Central memory CD8-positive, alpha-beta T cell (primary cell): ENCODE results near the gene SNX14.
"Not testable (repeated sequence)": the region's sequence is repeated elsewhere in the genome, so short reads cannot be mapped to it uniquely, and the experiment has no call there.

Experiments used
- ATAC-seq: fragments of 150-1000 bp; cut with Tn5 transposase; replicated peaks from 2 replicates; pipeline ENCODE4 v1.10.0; 2022; ENCODE audit warnings: mild to moderate bottlenecking, moderate FRiP score, moderate number of reproducible peaks; ENCODE audit not compliant: poor library complexity, severe bottlenecking; ENCODE audit errors: extremely low read depth
- DNase-seq, 2 donors: peaks; one replicate each; pipeline ENCODE4 v3.0.0; 2021; ENCODE audit warnings: low spot score in 2 of 2
- H3K27ac Mint-ChIP-seq: one replicate; pipeline ENCODE4 v1.8.0; 2022; ENCODE audit warnings: low read depth, mild to moderate bottlenecking, moderate library complexity, mixed read lengths
- H3K27me3 Mint-ChIP-seq: one replicate; pipeline ENCODE4 v1.8.0; 2022; ENCODE audit warnings: mixed read lengths
- H3K36me3 Mint-ChIP-seq: one replicate; pipeline ENCODE4 v1.8.0; 2022; ENCODE audit warnings: mild to moderate bottlenecking, moderate library complexity, mixed read lengths; ENCODE audit not compliant: insufficient read depth
- H3K4me1 Mint-ChIP-seq: one replicate; pipeline ENCODE4 v1.8.0; 2022; ENCODE audit warnings: mixed read lengths
- H3K4me3 Mint-ChIP-seq: one replicate; pipeline ENCODE4 v1.8.0; 2022; ENCODE audit warnings: mild to moderate bottlenecking, moderate library complexity, mixed read lengths
- H3K9me3 Mint-ChIP-seq: one replicate; pipeline ENCODE4 v1.8.0; 2022; ENCODE audit warnings: mixed read lengths

SNX14 gene

DNA sequence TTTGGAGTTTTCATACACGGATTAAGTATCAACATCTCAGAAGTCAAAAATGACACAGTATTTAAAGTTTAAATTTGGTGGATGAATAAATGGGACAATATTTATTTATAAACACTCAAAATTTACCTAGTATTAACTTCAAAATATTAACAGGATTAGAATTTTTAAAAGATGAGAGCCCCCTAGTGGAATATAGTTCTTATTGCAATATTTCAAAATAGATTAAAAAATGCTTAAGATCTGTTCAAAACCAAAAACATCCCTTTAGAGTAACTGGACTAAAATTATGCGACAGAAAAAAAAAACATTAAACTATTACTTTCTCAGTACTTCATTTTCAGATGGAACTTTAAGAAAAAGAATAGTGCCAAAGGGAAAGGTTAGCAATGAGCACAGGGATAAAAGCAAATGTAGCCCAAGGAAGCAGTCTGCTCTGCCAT is 56.6 kb downstream of the SNX14 start:
- no peaks in the 10 kb centered on the region for H3K27me3 Mint-ChIP-seq
- DNase-seq = no peak
- no peaks in the 10 kb centered on the region for H3K4me1 Mint-ChIP-seq

DNA sequence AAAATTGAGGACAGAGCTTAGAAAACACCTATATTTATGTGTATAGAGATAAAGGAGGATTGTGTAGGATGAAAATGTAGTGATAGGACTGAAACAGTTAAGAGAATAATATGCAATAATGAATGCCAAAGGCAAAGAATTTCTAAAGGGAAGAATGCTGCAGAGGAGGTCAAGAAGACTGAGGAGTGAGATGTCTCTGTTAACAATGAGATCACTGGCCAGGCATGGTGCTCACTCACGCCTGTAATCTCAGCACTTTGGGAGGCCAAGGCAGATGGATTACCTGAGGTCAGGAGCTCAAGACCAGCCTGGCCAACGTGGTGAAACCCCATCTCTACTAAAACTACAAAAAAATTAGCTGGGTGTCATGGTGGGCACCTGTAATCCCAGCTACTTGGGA is 69.4 kb downstream of the SNX14 start:
- H3K9me3 Mint-ChIP-seq, H3K4me1 Mint-ChIP-seq, H3K4me3 Mint-ChIP-seq, ATAC-seq, H3K27me3 Mint-ChIP-seq, H3K27ac Mint-ChIP-seq, DNase-seq: not testable (repeated sequence)
- H3K36me3 Mint-ChIP-seq = peaks cover 57% of the 10 kb centered on the region

More for the DNA sequence above, 56.6 kb downstream of the SNX14 start:
- no peak for ATAC-seq
- H3K9me3 Mint-ChIP-seq = no peaks in the 10 kb centered on the region
- H3K4me3 Mint-ChIP-seq = no peak overlapping the region
- peaks cover 26% of the 10 kb centered on the region for H3K36me3 Mint-ChIP-seq
- H3K27ac Mint-ChIP-seq = no peak overlapping the region

DNA sequence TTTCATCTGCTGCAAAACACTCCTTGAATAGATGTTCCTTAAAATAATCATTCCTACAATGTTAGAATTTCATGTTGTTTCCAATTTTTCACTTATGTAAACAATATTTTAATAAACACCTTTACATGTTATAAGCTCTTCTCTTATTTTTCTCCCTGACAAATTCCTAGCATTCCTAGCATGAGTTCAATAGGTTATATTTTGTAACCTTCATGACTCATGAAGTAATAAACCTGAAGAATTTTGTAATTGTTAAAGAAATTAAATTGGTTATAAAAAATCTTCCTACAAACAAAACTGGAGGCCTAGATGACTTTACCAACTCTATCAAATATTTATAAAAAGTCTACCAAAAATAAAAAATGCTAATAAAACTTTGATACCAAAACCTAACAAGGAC is 77.5 kb downstream of the SNX14 start:
- Mint-ChIP-seq H3K27me3 (no peaks in the 10 kb centered on the region), H3K36me3 (peaks cover 52% of the 10 kb centered on the region), H3K4me1 (peaks cover 6% of the 10 kb centered on the region), H3K27ac (no peak overlapping the region), H3K9me3 (no peaks in the 10 kb centered on the region), H3K4me3 (no peak overlapping the region)
- ATAC-seq (no peak), DNase-seq (no peak)

DNA sequence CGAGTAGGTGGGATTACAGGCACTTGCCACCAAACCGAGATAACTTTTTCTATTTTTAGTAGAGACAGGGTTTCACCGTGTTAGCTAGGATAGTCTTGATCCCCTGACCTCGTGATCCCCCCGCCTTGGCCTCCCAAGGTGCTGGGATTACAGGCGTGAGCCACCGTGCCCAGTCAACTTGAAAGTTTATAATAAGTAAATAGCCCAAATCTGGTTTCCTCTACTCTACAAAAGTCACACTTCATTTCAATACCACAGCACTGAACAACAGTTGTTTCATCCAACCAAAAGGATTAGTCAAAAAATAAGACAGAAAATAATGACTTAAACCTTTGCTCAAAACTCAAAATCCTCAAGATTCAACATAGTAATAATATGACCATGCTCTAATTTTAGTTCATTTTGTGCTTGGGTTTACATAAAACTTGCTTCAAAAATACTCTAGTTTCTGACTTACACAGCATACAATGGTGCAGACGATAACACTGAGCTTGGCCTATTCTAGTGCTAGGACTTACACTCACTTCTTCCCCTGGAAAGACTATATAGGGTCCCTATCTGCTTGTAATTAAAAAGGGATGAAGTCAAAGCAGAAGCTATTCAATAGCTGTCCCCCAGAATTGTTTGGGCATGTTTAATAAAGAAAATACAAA is 87.1 kb downstream of the SNX14 start:
- Mint-ChIP-seq H3K36me3 (peaks cover 30% of the 10 kb centered on the region), H3K4me1 (no peaks in the 10 kb centered on the region), H3K9me3 (no peaks in the 10 kb centered on the region), H3K27me3 (no peaks in the 10 kb centered on the region), H3K27ac (peak overlapping the region; percentile 46), H3K4me3 (no peak overlapping the region)
- DNase-seq (no peak), ATAC-seq (no peak)

DNA sequence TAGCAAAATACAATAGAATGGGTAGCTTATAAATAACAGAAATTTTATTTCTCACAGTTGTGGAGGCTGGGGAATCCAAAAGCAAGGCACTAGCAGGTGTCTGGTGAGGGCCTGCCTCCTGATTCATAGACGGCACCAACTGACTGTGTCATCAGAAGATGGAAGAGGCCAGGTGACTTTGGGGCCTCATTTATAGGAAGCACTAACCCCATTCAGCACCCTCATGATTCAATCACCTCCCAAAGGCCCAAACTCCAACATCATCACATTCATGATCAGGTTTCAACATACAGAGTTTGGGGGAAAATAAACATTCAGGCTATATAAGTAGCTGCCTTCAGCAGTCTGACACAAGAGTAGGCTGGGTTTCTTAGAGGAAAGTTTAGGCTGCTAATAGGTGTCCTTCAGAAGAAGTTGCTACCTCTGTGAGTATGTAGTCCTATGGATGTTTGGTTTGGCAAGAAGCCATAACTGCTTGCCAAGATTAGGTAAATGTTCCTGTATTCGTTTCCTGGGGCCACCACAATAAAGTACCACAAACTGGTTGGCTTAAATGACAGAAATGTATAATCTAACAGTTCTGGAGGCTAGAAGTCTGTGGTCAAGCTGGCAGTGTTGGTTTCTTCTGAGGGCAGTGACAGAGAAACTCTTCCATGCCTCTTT is 94.9 kb downstream of the SNX14 start:
- no peak overlapping the region for H3K4me3 Mint-ChIP-seq
- peaks cover 30% of the 10 kb centered on the region for H3K4me1 Mint-ChIP-seq
- peak overlapping the region; percentile 61 for H3K27ac Mint-ChIP-seq
- DNase-seq = no peak
- peaks cover 5% of the 10 kb centered on the region for H3K9me3 Mint-ChIP-seq
- peaks cover 8% of the 10 kb centered on the region for H3K36me3 Mint-ChIP-seq
- H3K27me3 Mint-ChIP-seq = no peaks in the 10 kb centered on the region
- ATAC-seq = peak; percentile 78

DNA sequence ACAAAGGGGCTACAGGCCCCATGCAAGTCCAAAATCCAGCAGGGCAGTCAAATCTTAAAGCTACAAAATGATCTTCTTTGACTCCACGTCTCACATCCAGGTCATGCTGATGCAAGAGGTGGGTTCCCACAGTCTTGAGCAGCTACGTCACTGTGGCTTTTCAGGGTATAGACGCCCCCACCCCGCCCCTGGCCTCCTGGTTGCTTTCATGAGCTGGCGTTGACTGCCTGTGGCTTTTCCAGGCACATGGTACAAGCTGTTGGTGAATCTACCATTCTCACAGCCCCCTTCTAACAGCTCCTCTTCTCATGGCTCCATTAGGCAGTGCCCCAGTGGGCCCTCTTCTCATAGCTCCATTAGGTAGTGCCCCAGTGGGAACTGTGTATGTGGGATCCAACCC is 96.8 kb downstream of the SNX14 start:
- DNase-seq (no peak), ATAC-seq (no peak)
- no peaks in the 10 kb centered on the region for H3K27me3 Mint-ChIP-seq
- peaks cover 6% of the 10 kb centered on the region for H3K36me3 Mint-ChIP-seq
- H3K4me1 Mint-ChIP-seq = peaks cover 30% of the 10 kb centered on the region
- peaks cover 5% of the 10 kb centered on the region for H3K9me3 Mint-ChIP-seq
- no peak overlapping the region for H3K4me3 Mint-ChIP-seq
- H3K27ac Mint-ChIP-seq = no peak overlapping the region

DNA sequence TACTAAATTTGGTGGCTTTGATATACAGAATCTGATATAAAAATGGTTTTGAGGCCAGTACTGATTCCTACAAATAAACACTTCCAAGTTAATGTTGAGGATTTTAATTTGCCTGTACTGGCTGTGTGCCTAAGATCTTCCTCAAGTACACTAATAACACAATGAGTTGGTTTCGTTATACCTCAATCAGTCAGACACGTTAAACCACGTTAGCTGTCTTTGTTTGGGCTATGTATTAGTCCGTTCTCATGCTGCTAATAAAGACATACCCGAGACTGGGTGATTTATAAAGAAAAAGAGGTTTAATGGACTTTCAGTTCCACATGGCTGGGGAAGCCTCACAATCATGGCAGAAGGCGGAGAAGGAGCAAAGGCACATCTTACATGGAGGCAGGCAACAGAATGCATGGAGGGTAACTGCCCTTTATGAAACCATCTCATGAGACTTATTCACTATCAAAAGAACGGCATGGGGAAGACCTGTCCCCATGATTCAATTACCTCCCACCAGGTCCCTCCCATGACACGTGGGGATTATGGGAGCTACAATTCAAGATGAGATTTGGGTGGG is 97.6 kb downstream of the SNX14 start:
- Mint-ChIP-seq H3K4me3 (no peak overlapping the region), H3K36me3 (peaks cover 6% of the 10 kb centered on the region), H3K9me3 (peaks cover 5% of the 10 kb centered on the region), H3K4me1 (peaks cover 30% of the 10 kb centered on the region), H3K27ac (no peak overlapping the region), H3K27me3 (no peaks in the 10 kb centered on the region)
- DNase-seq (no peak), ATAC-seq (no peak)

DNA sequence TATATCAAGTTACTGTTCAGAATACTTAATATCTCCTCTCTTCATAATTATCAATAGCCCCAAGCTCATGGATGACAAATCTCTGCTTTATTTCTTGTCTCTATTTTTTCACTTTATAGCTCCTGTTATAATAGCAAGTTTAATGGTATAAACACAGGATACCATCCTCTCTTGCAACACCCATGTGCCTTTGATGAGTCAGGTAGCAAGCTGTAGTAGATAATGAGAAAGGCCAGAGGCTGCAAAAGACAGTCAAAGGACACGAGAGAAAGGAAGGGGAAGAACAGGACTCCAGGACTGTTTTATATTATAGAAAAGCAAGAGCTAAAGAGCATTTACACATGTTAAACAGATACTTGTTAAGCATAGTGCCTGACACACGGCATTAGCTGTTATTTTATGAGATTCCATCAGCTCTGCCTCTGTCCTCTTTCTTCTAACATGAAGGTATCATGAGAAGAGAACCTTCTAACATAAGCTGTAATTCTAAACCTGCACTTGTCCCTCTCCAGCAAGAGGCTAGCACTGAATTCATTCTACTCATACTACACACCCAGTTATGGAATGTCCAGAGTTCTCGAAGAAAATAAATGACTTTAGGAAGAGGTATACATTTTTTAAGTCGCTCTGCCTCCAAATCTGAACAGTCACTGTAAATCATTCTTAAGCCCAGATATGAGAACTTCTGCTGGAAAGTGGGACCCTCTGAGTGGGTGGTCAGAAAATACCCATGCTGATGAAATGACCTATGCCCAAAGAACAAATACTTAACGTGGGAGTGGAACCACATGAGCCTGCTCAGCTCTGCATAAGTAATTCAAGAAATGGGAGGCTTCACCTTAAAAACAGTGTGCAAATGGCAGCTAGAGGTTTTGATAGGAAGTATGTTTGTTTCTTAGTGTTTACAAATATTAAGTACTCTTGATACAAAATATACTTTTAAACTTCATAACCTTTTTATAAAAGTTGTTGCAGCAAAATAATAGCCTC is 98.8 kb downstream of the SNX14 start:
- H3K27ac Mint-ChIP-seq = no peak overlapping the region

DNA sequence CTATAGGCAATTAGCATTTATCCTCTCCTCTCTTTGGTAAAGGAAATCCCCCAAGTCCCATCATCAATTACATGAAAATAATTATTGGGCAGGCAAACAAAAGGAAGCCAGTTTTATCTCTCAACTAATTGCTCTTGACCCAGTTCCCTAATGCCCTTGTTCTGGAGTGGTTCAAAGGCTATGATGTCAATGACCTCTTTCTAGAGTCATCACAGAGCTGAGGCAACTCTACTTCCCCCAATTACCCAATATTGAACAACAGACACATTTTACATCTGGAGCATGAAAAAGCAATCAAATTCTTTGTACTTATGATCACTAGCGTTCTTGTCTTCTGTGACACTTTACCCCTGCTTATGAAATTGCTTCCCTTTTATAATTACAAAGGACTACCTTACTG is 100.3 kb downstream of the SNX14 start:
- Mint-ChIP-seq H3K27ac (no peak overlapping the region), H3K4me3 (no peak overlapping the region), H3K36me3 (peaks cover 6% of the 10 kb centered on the region), H3K27me3 (no peaks in the 10 kb centered on the region), H3K9me3 (peaks cover 5% of the 10 kb centered on the region), H3K4me1 (peaks cover 12% of the 10 kb centered on the region)
- ATAC-seq (no peak), DNase-seq (no peak)

More for the DNA sequence above, 98.8 kb downstream of the SNX14 start:
- no peaks in the 10 kb centered on the region for H3K27me3 Mint-ChIP-seq
- H3K4me3 Mint-ChIP-seq = no peak overlapping the region
- H3K4me1 Mint-ChIP-seq = peaks cover 24% of the 10 kb centered on the region
- no peak for ATAC-seq
- H3K36me3 Mint-ChIP-seq = peaks cover 6% of the 10 kb centered on the region
- DNase-seq = no peak
- H3K9me3 Mint-ChIP-seq = peaks cover 5% of the 10 kb centered on the region

DNA sequence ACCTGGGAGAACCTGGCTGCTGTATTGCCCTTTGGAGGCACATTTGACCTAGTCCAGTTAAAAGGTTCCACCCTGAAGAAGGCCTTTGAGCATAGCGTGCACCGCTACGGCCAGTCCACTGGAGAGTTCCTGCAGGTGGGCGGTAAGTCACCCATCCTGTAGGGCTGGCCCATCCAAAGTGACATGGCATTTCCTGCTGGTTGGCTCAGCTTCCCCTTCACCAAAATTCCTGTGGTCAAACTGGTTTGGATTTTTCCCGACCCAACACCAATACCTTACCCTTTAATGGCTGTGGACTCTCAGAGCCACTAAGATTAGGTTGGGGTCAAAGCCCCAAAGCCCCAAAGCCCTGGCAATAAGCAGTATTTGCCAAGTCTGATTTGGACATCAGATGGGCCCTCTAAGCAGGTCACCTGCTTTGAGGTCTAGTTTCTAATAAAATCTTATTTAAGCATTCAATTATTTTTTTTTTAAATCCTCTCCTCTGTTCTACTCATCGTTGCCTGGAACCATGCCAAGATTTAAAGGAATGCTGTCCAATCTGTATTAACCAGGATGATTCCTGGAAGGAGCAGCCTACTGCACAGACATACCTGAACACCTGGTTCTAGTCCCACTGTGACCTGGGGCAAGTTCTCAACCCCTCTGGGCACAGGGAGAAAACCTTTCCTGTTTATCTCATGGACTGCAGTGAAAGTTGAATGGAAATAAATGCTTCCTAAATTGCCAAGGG is 103.0 kb downstream of the SNX14 start:
- Mint-ChIP-seq H3K27me3 (no peaks in the 10 kb centered on the region), H3K9me3 (no peaks in the 10 kb centered on the region), H3K27ac (no peak overlapping the region), H3K4me1 (no peaks in the 10 kb centered on the region), H3K36me3 (peaks cover 10% of the 10 kb centered on the region), H3K4me3 (no peak overlapping the region)
- ATAC-seq (no peak), DNase-seq (no peak)

DNA sequence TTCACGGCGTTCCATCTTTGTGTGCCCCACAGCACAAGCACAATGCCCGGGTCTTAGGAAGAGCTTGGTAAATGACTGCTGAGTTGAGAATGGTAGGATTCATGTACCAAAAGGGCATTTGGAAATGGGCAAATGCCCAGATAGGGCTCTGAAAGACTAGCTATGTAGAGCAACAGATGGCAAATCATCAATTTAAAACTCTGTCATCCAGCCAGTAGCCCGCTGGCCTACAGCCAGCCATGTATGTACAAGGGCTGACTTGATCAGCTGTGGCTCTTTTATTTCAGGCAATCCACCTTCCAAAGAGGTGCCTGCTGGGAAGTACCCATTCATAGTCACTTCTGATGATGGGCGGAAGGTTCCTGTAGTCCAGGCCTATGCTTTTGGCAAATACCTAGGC is 108.7 kb downstream of the SNX14 start:
- H3K4me1 Mint-ChIP-seq = no peaks in the 10 kb centered on the region
- H3K9me3 Mint-ChIP-seq = no peaks in the 10 kb centered on the region
- ATAC-seq (no peak), DNase-seq (no peak)
- peaks cover 9% of the 10 kb centered on the region for H3K36me3 Mint-ChIP-seq
- no peak overlapping the region for H3K4me3 Mint-ChIP-seq
- H3K27ac Mint-ChIP-seq = no peak overlapping the region
- no peaks in the 10 kb centered on the region for H3K27me3 Mint-ChIP-seq

DNA sequence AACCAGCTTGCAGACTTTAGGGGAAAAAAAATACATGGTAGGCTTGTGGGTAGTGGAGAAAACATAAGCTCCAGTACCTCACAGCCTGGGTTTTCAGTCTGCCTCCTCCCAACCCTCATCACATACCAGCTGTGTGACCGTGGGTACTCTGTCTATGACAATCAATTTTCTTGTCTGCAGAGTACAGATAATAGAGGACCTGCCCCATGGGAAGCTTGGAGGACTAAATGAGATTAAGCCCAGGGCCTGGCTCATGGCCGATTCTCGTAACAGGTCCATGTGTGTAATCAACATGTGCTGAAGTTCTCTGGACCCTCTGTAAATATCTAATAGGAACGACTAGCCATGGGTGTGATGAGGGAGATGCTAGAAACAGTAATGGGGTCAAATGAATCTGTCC is 109.8 kb downstream of the SNX14 start:
- no peak for ATAC-seq
- no peaks in the 10 kb centered on the region for H3K9me3 Mint-ChIP-seq
- no peaks in the 10 kb centered on the region for H3K27me3 Mint-ChIP-seq
- H3K27ac Mint-ChIP-seq = no peak overlapping the region
- H3K4me3 Mint-ChIP-seq = no peak overlapping the region
- DNase-seq = no peak
- no peaks in the 10 kb centered on the region for H3K4me1 Mint-ChIP-seq
- peaks cover 9% of the 10 kb centered on the region for H3K36me3 Mint-ChIP-seq
